ENCODE results near the gene CLEC4C.

DNA sequence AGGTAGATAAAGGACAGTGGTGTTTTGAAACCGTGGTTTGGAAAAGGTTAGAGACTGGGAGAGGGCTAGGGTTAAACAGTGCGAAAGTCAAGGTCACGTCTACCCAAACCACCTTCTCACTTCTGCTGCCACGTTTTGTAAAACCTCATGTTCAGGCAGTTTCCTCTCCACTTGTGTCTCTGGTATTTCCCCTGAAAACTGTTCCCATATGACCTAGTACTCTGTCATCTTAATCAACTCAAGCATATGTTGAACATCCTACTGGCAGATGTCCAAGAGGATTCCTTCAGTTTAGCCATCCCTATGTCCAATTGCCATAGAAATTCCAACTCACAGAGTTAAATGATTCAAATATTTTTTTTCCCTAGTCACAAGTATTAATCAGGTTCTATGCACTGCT lies 17.4 kb downstream of the CLEC4C start:
- TF ChIP-seq POLR2A (IDR thresholded peaks at IDR 0.05), result no peak
- TF ChIP-seq CTCF (IDR thresholded peaks at IDR 0.05), result no peak
